HG02588 (cell line): ENCODE results near the gene ELAPOR2.
"Not testable (repeated sequence)": the region's sequence is repeated elsewhere in the genome, so short reads cannot be mapped to it uniquely, and the experiment has no call there.

Source experiments
- ATAC-seq: cut with Tn5 transposase; IDR thresholded peaks from one replicate; pipeline ENCODE4 v1.9.1; 2021; ENCODE audit warnings: mild to moderate bottlenecking, moderate library complexity; ENCODE audit not compliant: unreplicated experiment

Gene ELAPOR2, protein sequence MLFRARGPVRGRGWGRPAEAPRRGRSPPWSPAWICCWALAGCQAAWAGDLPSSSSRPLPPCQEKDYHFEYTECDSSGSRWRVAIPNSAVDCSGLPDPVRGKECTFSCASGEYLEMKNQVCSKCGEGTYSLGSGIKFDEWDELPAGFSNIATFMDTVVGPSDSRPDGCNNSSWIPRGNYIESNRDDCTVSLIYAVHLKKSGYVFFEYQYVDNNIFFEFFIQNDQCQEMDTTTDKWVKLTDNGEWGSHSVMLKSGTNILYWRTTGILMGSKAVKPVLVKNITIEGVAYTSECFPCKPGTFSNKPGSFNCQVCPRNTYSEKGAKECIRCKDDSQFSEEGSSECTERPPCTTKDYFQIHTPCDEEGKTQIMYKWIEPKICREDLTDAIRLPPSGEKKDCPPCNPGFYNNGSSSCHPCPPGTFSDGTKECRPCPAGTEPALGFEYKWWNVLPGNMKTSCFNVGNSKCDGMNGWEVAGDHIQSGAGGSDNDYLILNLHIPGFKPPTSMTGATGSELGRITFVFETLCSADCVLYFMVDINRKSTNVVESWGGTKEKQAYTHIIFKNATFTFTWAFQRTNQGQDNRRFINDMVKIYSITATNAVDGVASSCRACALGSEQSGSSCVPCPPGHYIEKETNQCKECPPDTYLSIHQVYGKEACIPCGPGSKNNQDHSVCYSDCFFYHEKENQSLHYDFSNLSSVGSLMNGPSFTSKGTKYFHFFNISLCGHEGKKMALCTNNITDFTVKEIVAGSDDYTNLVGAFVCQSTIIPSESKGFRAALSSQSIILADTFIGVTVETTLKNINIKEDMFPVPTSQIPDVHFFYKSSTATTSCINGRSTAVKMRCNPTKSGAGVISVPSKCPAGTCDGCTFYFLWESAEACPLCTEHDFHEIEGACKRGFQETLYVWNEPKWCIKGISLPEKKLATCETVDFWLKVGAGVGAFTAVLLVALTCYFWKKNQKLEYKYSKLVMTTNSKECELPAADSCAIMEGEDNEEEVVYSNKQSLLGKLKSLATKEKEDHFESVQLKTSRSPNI

DNA sequence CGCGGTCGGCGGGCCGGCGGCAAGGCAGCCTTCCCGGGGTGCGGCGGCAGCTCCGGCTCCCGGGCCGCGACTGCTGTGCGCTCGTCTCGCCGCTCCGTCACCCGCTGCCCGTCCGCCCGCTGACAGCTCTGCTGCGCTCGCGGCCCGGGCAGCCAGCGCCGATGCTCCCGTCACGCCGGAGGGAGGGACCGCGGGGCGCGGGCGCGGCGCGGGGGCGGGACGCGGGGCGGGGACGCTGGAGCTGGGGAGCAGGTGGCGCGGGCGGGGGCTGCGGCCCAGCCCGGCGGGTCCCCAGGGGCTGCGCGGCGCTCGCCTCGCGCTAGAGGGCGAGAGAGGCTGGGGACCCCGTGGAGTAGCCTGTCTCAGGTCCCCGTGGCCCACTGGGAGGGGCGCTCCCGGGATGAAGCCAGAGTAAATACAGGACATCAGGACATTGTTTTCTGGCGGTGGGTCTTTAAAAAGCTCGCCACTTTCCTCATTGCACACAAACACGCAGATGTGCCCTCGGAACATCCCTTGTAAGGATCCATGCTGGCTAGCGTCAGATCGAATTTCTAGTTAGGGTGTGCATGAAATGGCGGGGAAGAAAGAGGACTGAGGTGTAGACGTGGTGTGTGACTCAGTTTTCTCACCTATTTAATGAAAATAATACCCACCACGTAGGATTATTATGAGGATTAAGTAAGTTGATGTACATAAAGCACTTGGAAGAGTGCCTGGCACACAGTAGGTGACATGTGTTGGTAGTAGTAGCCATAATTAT lies at the start of gene ELAPOR2:
TSS of gene ELAPOR2 (minus strand) at position 130 of the 763 bp plus-strand sequence. CDS start 141 bp downstream, outside the sequence.
- ATAC-seq = peak; percentile 92

DNA sequence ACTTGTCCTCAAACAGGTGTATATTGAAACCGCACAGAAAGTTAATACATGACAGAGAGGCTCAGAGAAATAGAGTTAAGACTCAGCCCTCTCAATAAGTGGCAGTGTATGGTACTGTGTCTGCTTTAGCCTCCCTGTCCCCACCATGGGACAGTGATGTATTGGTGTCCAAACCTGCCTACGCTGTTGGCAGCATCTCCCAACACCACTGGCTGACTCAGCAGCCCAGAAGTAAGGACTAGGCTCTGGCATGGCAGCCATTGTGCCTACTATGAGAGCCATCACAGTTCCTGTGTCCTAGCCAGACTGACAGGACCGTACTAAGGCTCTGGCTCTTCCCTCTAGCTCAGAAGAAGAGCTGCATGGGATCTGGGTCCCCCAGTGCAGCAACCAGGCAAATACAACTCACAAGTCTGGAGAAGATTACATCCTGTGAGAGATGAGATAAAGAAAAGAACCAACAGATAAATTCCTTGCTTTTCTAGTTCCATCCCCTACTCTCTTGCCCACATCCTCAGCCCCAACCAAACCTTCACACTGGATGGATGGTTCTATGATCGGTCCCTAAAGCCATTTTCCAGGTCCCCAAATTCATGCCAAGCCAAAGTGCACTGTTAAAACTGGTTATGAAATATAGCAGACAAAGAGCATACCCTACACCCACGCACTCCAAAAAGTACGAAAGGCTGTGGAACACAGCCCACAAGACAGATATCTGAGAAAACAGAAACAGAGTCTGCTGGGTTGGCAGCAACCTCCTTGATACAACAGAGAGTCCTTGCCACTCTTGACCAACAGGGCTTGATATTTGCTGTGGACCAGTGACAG lies 48.7 kb upstream of the ELAPOR2 start:
- no peak for ATAC-seq

- ATAC-seq = no peak
Observed at GRCh38 chr7:87106974-87107612, 47.6 kb upstream of the ELAPOR2 start.

- ATAC-seq = no peak
Observed at GRCh38 chr7:87105401-87105800, 45.9 kb upstream of the ELAPOR2 start.

- no peak for ATAC-seq
Observed at GRCh38 chr7:87100326-87100725, 40.9 kb upstream of the ELAPOR2 start.

- not testable (repeated sequence) for ATAC-seq
Observed at GRCh38 chr7:87097375-87097774, 37.9 kb upstream of the ELAPOR2 start.

GRCh38 chr7:87094322-87094721 lies 34.9 kb upstream of the ELAPOR2 start:
- ATAC-seq = no peak

GRCh38 chr7:87092568-87093091 lies 33.2 kb upstream of the ELAPOR2 start:
- no peak for ATAC-seq

DNA sequence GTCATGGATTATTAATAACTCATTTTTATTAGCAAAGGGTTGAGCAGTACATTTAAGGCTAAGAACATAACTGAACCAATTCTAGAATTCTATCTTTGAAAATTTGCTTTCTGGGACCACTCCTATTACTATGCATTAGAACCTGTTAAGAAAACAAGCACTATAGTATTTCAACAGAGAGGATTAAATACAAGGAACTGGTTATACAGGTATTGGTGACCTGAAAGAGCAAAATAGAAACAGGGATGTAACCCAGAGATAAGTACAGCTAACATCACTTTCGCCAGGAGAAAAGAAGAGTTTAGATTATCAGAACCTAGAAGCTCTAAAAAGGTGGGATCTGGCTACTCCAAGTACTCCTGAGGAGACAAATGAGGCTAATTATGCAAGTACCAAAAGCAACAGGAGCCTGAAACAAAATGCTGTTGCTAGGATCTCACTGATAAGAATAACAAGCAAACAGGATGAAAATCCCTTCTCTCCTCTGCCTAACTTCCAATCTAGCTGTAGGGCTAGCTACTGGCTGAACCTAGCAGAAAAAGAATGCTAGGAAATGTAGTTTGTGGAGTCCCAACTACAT lies 32.1 kb upstream of the ELAPOR2 start:
- no peak for ATAC-seq

DNA sequence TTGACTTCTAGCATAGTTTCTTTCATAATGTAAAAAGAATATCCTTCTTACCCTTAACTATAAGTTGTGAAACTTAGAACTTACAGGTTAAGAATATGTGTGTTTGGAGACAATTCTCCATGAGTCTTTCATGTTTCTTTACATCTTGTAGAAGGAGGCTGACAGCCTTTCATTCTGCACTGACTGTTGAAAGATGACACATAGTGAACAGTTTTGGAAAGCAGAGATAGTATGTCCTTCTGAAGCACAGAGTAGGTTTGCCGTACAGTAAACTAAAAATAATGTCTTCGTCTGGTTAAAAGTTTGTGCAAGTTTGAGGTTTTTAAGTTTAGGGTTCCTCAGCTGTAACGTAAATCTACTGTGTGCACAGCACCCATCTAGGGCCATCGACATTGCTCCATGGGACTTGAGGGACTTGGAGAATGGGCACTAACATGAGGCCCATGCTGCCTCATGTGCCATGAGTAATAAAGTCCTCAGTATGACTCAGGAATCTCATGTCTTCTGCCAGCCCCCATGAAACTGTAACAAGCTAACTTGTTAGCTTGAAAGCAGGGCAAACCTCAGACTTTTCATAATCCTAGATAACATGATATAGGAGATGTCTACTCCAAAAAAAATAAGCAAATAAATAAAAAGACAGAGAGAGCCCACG lies 24.5 kb upstream of the ELAPOR2 start:
- no peak for ATAC-seq

GRCh38 chr7:87082675-87083074 lies 23.2 kb upstream of the ELAPOR2 start:
- ATAC-seq = no peak

DNA sequence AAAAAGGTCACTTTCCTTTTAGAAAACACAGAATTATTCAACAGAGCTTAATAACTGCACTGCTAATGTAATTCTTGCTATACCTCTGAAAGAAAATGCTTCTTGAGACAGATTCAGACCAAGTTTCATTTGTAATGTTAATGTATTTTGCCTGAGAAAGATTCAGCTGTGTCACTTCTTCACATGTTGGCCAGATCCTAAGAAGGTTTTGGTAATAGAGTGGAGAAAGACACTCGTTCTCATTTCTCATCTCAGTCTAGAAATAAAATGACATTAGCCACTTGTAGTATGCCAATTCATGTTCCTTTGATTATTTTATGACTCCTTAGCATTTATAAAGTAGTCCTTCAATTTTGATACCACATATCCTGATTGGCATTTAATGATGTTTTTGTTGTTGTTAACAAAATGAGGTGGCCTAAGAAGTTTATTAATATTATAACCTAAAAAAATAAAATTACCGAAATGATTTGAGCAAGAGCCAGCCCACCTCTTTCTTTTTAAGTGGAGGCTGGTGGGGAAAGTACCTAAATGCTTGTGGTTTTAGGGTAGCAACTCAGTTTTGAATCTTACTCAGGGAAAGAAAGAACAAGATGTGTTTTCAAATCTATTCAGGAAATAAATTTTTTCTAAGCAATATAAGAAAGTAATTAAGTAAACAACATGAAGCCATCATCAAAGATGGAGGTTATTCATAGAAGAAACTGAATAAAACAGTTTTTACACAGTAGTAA lies 16.4 kb upstream of the ELAPOR2 start:
- ATAC-seq = no peak

- ATAC-seq = no peak
Observed at GRCh38 chr7:87067788-87068187, 8.3 kb upstream of the ELAPOR2 start.

DNA sequence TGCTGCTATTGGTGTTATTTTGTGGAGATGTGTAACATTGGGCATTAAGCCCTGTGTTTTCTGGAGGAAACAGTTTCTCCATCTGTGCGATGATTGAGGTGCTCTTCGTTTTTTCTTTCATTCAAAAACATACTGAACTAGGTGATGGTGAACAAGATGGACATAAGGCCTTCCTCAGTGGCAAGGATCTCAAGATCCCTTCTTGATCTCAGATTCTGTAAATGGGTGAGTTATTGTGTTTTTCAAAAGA lies 759 bp upstream of the ELAPOR2 start:
- ATAC-seq = no peak

DNA sequence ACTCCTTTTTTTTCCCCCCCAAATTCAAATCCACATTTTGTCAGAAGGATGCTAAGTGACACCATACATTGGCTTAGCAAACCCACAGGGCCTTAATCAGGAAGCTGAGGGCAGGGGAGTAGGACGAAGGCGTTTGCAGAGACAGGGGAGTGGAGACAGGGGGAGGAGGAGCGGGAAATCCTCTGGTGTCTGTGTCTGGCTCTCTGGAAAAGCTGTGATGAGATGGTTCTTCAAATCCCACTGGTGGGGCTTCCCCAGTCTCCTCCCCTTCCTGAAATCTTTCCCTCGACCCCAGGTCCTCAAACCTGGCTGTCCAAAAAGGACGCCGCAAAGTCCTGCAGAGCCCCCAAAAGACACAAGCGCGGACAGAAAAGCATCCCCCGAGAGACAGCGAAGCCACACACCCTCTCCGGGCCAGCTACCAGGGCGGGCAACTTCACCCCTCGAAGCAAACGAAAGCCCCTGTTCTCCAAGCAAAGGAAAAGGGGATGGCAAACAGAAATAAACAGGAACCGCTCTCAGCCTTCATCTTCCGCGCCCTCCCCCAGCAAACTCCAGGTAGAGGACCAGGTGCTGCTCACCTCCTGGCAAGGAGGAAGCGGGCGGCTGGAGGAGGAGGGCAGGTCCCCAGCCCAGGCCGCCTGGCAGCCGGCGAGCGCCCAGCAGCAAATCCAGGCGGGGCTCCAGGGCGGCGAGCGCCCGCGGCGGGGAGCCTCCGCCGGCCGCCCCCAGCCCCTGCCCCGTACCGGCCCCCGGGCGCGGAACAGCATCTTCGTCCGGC lies 520 bp downstream of the ELAPOR2 start:
- peak; percentile 42 for ATAC-seq

DNA sequence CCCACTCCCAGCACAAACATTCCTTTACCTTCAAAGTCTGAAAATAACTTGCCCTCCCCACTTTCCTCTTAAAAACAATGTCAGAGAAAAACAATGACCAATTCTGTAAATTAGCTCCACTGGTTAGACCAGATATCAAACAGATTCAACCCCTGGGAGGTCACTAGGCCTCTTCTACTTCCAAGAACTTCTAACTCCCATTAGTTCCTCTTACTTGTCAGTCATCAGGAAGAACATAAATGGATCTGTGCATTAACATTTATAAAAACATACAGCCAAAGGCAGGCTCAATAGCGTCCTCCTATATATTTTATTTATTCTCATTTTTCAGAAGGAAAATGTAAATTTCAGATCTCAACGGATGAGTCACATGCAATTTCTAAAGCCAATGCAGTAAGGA lies 2.2 kb downstream of the ELAPOR2 start:
- no peak for ATAC-seq

DNA sequence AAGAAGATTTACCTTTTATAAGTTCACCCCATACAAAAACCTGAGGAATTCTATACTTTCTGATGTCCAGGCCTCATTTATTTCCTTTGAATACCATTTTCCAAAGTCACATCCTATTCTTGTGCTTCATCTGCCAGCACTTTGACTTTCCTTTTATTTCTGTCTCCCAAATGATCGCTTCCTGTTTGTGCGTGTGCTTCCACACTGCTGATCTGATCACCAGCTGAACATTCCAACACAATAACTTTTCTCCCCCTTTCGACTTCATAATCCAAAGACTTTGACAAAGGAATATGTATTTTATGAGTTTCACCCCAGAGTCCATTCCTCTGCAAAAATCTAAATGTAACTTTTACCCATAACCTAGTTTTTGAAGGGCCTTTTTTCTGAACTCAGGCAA lies 3.1 kb downstream of the ELAPOR2 start:
- ATAC-seq = no peak
